MV-4-11 (cell line): ENCODE results near the gene NOD2.

ENCODE experiments used
- DNase-seq: peaks from one replicate; lab custom pipeline; 2025; lab: John Stamatoyannopoulos, UW

Gene NOD2

DNA sequence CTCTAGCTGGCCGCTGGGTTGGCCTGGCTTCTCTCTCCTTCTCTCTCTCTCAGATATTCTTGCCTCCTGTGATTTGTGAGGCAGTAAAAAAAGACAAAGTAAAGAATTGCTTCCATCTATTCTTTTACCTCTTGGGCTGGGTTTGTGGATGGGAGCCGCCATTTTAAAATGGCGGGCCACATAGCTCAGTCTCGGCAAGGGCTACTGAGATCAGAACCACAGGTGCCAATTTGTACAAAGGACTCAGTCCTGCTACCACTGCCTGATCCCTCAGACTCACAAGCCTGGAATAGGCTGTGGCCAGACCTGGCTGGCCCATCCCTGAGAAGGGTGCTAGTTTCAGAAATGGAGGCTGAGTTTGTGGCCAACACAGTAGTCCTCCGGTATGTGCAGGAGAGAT lies 24.1 kb downstream of the NOD2 start:
- DNase-seq: no peak

DNA sequence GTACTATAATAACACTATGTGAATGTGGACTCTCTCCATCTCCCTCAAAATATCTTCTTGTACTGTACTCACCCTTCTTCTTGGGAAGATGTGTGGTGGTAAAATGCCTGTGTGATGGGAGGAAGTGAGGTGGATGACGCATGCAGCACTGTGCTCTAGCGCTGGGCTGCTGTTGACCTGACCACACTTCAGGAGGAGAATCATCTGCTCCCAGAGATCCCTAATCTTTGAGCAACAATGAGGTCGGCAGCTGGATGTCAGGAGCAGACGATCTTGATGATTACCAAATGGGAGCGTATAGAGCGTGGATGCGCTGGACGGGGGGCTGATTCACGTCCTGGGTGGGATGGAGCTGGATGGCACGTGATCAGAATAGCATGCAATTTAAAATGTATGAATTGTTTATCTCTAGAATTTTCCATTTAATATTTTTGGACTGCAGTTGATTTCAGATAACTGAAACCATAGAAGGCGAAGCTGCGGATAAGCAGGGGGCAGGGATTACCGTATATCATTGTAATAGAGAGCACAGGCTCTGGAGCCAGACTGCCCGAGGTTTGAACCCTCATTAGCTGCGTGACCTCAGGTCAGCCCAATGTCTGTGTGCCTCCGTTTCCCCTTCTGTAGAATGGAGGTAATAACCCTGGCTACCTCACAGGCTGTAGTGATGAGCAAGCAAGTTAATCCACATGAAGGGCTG lies 24.8 kb downstream of the NOD2 start:
- peak; percentile 64 for DNase-seq

GRCh38 chr16:50718761-50719400 lies 25.5 kb downstream of the NOD2 start:
- no peak for DNase-seq

DNA sequence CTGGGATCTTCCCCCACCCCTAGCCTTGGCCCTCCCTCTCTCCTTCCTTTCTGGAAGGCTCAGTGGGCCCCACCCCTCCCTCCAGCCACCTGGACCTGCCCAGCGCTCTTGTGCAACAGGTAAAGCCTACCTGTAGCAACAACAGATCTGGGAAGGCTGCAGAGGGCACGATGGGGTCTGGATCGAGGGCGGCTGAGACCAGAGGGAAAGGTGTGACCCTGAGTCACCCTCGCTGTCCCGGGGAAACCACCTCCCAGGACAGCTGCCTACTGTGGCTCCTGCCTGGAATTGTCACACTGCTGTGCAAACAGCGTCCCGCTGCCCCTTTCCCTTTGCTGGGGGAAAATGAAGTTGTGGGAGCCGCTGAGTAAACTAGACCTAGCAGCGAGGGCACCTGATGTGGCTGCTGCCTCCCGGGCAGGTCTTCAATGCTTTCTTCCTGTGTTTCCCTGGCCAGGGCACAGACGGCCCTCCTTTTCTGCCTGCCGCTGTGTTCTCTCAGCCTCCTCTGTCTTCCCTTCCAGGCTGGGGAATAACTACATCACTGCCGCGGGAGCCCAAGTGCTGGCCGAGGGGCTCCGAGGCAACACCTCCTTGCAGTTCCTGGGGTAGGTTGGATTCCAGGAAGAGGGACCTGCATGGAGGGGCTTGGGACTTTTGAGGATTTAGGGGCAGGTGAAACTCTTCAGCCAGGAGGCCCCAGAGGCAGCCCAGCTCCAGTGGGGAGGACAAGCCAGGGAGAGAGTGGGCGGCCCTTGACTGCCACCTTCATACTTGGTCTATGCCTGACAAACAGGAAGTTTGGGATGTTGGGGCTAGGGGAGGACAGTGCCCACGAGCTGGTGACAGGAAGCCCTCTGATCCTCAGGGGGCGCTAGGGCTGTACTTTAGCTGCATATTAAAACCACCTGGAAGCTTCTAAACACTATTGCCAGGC lies 26.3 kb downstream of the NOD2 start:
- DNase-seq: peak; percentile 31

DNA sequence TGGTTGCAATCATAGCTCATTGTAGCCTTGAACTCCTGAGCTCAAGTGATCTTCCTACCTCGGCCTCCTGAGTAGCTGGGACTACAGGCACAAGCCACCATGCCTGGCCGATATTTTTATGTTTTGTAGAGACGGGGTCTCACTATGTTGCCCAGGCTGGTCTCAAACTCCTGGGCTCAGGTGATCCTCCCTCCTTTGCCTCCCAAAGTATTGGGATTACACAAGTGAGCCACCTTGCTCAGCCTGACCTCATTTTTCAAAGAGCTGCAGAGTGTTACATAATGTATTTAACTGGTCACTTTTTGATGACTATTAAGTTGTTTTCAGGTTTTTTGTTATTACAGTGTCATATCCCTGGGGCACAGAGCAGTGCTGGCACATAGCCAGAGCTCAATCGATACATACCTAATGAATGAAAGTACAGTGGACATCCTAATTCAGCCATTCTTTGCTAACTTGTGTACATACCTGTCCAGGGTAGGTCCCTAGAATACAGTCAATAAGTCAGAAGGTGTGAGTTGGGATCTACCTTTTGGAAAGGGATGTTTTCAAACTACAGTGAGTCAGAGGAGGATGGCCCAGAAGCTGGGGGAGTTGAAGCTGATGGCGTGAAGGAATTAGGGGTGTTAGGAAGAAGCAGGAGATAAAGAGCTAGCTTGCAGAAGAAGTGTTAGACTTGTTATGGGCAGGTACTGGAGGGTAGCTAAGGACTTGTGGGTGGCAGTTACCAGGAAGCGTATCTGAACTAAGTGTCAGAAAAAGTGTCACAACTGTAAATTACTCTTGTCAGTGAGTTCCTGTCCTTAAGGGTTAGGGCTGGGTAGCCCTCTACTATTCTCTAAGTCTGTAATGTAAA lies 28.4 kb downstream of the NOD2 start:
- DNase-seq: peak; percentile 26

GRCh38 chr16:50722405-50722737 lies 29.0 kb downstream of the NOD2 start:
- DNase-seq: no peak

DNA sequence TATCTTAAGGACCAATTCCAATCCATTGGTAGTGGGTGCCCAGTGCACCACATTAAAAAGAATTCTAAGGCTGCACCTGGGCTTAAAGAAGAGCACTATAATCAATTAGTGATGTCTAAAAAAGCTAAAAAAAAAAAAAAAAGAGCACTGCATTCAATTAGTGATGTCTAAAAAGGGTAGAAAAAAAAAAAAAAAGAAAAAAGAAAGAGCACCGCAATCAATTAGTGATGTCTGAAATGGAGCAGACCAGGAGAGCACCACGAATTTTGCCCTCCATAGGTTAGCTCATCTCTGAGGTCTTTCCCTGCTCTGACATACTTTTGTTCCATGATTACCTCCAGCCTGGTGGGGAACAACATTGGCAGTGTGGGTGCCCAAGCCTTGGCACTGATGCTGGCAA lies 29.6 kb downstream of the NOD2 start:
- no peak for DNase-seq

DNA sequence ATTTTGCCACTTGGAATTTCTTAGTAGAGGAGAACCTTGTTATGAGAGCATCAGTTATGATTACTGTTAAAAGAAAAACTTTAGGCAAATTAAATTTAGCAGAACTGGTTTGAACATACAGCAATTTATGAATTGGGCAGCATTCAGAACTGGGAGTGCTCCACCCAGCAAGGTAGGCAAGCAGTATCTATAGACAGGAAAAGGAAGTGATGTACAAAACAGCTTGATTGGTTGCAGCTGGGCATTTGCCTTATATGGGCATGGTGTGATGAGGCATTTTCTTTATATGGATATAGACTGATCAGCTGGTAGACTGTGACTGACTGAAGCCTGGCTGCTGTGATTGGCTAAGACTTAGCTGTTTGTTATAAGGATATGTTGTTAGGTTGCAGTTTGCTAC lies 30.9 kb downstream of the NOD2 start:
- peak; percentile 24 for DNase-seq

DNA sequence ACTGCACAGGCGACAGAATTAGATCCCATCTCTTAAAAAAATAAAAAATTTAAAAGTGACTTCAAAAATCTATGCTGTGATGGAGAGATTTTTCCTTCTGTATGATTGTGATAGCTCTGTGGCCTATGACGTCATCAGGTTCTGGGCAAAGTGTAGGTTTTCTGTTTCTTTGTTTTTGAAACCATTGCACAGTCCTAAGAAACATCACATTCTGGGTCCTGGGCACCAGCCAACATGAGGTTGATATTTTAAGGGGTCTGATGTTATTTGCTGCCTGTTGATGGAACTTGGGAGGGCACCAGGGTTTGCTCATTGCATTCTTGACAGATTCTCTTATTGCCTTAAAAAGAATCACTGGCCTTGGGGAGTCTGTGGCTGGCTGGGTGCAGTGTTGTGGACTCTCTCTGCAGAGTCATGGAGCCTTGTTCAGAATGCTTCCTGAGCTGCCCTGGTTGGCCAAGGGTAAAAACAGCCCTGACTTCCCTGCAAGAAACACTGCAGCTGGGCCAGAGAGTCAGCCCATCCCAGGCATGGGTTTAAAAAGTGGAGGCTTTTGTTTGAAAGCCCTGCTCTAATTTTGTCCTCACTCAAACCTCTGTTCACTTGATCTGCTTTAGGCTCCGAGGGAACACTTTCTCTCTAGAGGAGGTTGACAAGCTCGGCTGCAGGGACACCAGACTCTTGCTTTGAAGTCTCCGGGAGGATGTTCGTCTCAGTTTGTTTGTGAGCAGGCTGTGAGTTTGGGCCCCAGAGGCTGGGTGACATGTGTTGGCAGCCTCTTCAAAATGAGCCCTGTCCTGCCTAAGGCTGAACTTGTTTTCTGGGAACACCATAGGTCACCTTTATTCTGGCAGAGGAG lies 38.0 kb downstream of the NOD2 start:
- no peak for DNase-seq

DNA sequence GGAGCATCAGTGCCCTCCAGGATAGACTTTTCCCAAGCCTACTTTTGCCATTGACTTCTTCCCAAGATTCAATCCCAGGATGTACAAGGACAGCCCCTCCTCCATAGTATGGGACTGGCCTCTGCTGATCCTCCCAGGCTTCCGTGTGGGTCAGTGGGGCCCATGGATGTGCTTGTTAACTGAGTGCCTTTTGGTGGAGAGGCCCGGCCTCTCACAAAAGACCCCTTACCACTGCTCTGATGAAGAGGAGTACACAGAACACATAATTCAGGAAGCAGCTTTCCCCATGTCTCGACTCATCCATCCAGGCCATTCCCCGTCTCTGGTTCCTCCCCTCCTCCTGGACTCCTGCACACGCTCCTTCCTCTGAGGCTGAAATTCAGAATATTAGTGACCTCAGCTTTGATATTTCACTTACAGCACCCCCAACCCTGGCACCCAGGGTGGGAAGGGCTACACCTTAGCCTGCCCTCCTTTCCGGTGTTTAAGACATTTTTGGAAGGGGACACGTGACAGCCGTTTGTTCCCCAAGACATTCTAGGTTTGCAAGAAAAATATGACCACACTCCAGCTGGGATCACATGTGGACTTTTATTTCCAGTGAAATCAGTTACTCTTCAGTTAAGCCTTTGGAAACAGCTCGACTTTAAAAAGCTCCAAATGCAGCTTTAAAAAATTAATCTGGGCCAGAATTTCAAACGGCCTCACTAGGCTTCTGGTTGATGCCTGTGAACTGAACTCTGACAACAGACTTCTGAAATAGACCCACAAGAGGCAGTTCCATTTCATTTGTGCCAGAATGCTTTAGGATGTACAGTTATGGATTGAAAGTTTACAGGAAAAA lies 38.8 kb downstream of the NOD2 start:
- DNase-seq: no peak

- DNase-seq: no peak
Observed at GRCh38 chr16:50733468-50733867, 40.1 kb downstream of the NOD2 start.

DNA sequence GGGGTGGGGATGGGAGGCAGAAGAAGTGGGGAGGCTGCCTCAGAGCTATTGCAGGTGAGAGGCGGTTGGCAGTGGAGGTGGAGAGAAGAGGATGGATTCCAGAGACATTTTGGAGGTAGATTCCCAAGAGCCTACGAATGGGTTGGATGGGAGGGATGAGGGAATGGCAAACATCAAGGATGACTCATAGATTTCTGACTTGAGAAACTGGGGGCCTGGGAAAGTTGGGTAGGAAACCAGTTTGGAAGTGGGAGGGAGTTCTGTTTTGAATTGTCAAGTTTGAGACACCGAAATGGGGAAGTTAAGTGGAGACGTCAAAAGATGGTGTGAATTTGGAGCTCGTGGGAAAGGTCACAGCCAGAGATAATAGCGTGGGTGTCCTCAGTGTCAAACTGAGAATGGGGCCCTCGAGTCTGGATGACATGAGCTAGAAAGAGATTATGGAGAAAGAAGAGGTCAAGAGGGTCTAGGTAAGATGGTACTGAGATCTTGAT lies 42.3 kb downstream of the NOD2 start:
- peak; percentile 37 for DNase-seq

GRCh38 chr16:50736448-50736847 lies 43.0 kb downstream of the NOD2 start:
- no peak for DNase-seq

- DNase-seq: no peak
Observed at GRCh38 chr16:50737420-50737959, 44.1 kb downstream of the NOD2 start.

GRCh38 chr16:50739031-50739430 lies 45.6 kb downstream of the NOD2 start:
- peak; percentile 37 for DNase-seq

- no peak for DNase-seq
Observed at GRCh38 chr16:50740736-50741135, 47.3 kb downstream of the NOD2 start.

- no peak for DNase-seq
Observed at GRCh38 chr16:50741225-50741780, 47.9 kb downstream of the NOD2 start.

- DNase-seq: peak; percentile 99
Observed at GRCh38 chr16:50741781-50742575, 48.6 kb downstream of the NOD2 start, which contains the start of gene CYLD. TSS of gene CYLD (plus strand) at chr16:50742086. CDS start at chr16:50749699, 7,613 bp downstream.
